ENCODE data around the gene DAP3. TPM values are rescaled to one million over a fixed set of nuclear protein-coding genes. Genes with fewer than 3 reads are reported as not detected.

Gene DAP3
- total and polyA plus RNA-seq, 2 of the 8 experiments (the other 6 are each of a cell fraction or from before 2014, with no cell fraction given), result 66.3 to 87.1 TPM

DNA sequence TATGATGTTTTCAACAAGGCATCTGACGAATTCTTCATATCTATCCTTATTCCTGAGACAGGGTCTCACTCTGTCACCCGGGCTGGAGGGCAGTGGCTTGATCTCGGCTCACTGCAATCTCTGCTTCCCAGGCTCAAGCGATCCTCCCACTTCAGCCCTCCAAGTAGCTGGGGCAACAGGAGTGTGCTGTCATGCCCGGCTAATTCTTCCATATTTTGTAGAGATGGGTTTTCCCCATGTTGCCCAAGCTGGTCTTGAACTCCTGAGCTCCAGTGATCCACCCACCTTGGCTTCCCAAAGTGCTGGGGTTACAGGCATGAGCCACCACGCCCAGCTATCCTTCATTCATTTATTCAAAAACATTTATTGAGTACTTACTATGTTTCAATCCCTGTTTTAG is 8.4 kb upstream of the DAP3 start (continued):
- no peak for TF ChIP-seq CBX5 (IDR thresholded peaks at IDR 0.05; ENCODE audit: low read depth, low read length)
- no peak for TF ChIP-seq SUZ12 (IDR thresholded peaks at IDR 0.05; ENCODE audit: low read length)
- no peak for TF ChIP-seq POLR2A (IDR thresholded peaks at IDR 0.05; ENCODE audit: control extremely low read depth in 1 of 2, low read depth in 2 of 2, low read length in 2 of 2)
- TF ChIP-seq SIX5 (IDR thresholded peaks at IDR 0.05; ENCODE audit: low read depth, low read length), result no peak
- no peak for TF ChIP-seq PHF8 (conservative IDR thresholded peaks at IDR 0.05; ENCODE audit: low read depth, low read length)
- no peak for TF ChIP-seq RAD21 (IDR thresholded peaks at IDR 0.05 in 1 of 2, conservative IDR thresholded peaks at IDR 0.05 in 1 of 2; ENCODE audit: low read depth in 2 of 2, low read length in 2 of 2)
- no peak for TF ChIP-seq RXRA (IDR thresholded peaks at IDR 0.05; ENCODE audit: insufficient read depth, low read depth, low read length)
- TF ChIP-seq GTF2F1 (IDR thresholded peaks at IDR 0.05; ENCODE audit: borderline replicate concordance, low read depth, low read length), result no peak
